ENCODE results near the gene CA4.
A peak's percentile ranks its signal among the peaks of the same experiment; 100 is the strongest.

The CA4 gene

DNA sequence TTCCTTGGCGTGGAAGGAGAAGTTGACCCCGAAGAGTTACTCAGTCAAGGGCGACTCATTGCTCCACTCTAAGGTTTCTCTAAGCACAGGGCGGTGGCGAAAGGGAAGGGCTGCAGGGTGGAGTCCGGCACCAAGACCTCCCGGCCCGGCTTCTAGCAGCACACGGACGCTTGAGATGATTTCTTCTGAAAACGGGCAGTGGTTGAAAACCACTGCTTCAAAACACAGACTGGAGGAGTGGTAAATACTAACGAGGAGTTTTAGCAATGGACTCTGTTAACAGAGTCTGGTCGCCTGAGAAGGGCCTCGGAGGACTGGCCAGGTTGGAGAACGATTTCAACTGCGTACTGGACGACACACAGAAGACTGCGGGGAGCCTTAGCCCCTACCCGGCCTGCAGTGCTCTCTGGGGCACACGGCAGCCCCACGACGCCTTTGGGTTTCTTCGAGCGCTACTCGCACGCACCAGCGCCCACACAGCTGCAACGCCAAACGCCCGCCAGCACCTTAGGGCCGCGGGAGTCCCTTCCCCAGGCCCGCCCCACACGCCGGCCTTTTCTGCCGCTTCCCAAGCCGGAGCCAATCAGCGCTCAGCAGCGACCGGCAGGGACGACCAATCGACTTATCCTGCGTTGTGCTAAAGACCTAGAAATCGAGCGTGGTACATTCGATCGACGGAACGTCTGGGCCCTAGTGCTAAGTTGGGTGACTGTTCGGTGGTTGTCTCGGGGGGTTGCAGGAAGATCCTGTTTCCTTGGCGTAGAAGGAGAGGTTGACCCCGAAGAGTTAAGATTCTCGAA lies 14.4 kb upstream of the CA4 start:
- peak overlapping the region; percentile 82 for H3K4me3 ChIP-seq (ENCODE audit: severe bottlenecking)
- H3K27me3 ChIP-seq (ENCODE audit: insufficient read depth, poor library complexity, severe bottlenecking), result peaks cover 22% of the 10 kb centered on the region
- no peaks in the 10 kb centered on the region for H3K4me1 ChIP-seq (ENCODE audit: insufficient read depth, poor library complexity, severe bottlenecking)
- peak; percentile 96 for ATAC-seq (ENCODE audit: low read depth)
- peak overlapping the region; percentile 17 for H3K27ac ChIP-seq (ENCODE audit: poor library complexity, severe bottlenecking)
- peak; percentile 93 for DNase-seq (ENCODE audit: low spot score)
- H3K36me3 ChIP-seq (ENCODE audit: low read depth), result peaks cover 16% of the 10 kb centered on the region
- TF ChIP-seq, protein P1, sequence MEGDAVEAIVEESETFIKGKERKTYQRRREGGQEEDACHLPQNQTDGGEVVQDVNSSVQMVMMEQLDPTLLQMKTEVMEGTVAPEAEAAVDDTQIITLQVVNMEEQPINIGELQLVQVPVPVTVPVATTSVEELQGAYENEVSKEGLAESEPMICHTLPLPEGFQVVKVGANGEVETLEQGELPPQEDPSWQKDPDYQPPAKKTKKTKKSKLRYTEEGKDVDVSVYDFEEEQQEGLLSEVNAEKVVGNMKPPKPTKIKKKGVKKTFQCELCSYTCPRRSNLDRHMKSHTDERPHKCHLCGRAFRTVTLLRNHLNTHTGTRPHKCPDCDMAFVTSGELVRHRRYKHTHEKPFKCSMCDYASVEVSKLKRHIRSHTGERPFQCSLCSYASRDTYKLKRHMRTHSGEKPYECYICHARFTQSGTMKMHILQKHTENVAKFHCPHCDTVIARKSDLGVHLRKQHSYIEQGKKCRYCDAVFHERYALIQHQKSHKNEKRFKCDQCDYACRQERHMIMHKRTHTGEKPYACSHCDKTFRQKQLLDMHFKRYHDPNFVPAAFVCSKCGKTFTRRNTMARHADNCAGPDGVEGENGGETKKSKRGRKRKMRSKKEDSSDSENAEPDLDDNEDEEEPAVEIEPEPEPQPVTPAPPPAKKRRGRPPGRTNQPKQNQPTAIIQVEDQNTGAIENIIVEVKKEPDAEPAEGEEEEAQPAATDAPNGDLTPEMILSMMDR (IDR thresholded peaks at IDR 0.05; ENCODE audit: poor library complexity, severe bottlenecking), result no peak
- no peaks in the 10 kb centered on the region for H3K9me3 ChIP-seq (ENCODE audit: severe bottlenecking)

DNA sequence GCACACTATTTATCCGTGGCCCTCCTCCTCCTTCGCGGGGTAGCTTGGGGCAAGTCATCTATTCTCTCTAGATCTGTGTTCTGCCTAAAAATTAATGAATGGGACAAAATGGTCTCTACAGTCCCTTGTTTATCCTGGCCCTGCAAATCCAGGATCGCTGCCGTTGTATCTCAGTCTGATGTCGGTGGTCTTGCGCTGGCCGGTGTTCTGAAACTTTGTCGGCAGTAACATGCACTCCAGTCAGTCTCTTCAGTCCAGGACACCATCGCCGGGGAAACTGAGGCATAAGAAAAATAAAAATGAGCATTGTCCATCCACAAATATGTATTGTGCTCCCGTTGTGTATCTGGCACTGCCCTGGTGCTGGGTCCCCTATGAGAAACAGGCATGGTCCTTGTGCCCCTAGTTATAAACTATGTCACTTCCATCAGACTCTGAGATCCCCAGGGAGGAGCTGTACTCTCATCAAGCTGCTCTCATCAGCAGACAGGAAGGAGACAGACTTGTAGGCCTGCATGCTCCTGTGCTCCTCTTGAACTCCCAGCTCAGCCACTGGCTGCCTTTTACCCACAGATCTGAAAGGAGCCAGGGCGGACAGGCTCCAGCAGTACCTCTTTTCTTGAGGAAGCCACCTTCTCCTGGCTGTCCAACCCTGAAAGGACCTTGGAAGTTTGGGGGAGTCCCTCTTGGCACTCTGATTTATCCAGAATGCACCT lies 13.7 kb upstream of the CA4 start:
- DNase-seq (ENCODE audit: low spot score), result peak; percentile 11
- no peak overlapping the region for H3K27ac ChIP-seq (ENCODE audit: poor library complexity, severe bottlenecking)
- peak overlapping the region; percentile 82 for H3K4me3 ChIP-seq (ENCODE audit: severe bottlenecking)
- ATAC-seq (ENCODE audit: low read depth), result no peak
- H3K9me3 ChIP-seq (ENCODE audit: severe bottlenecking), result no peaks in the 10 kb centered on the region
- peaks cover 16% of the 10 kb centered on the region for H3K36me3 ChIP-seq (ENCODE audit: low read depth)
- TF ChIP-seq, protein P1 (IDR thresholded peaks at IDR 0.05; ENCODE audit: poor library complexity, severe bottlenecking), result no peak
- no peaks in the 10 kb centered on the region for H3K4me1 ChIP-seq (ENCODE audit: insufficient read depth, poor library complexity, severe bottlenecking)
- peaks cover 30% of the 10 kb centered on the region for H3K27me3 ChIP-seq (ENCODE audit: insufficient read depth, poor library complexity, severe bottlenecking)

- H3K4me3 ChIP-seq (ENCODE audit: severe bottlenecking), result no peak overlapping the region
- H3K4me1 ChIP-seq (ENCODE audit: insufficient read depth, poor library complexity, severe bottlenecking), result no peaks in the 10 kb centered on the region
- H3K27ac ChIP-seq (ENCODE audit: poor library complexity, severe bottlenecking), result no peak overlapping the region
- no peak for DNase-seq (ENCODE audit: low spot score)
- H3K36me3 ChIP-seq (ENCODE audit: low read depth), result peaks cover 6% of the 10 kb centered on the region
- no peak for ATAC-seq (ENCODE audit: low read depth)
- H3K27me3 ChIP-seq (ENCODE audit: insufficient read depth, poor library complexity, severe bottlenecking), result peaks cover 39% of the 10 kb centered on the region
- TF ChIP-seq, protein P1 (IDR thresholded peaks at IDR 0.05; ENCODE audit: poor library complexity, severe bottlenecking), result no peak
- H3K9me3 ChIP-seq (ENCODE audit: severe bottlenecking), result no peaks in the 10 kb centered on the region
Observed at GRCh38 chr17:60137731-60138130, 12.0 kb upstream of the CA4 start.

- TF ChIP-seq, protein P1 (IDR thresholded peaks at IDR 0.05; ENCODE audit: poor library complexity, severe bottlenecking), result no peak
Observed at GRCh38 chr17:60138769-60139437, 10.9 kb upstream of the CA4 start.

More at GRCh38 chr17:60138769-60139437, 10.9 kb upstream of the CA4 start:
- Histone ChIP-seq H3K9me3 (ENCODE audit: severe bottlenecking) (no peaks in the 10 kb centered on the region), H3K27ac (ENCODE audit: poor library complexity, severe bottlenecking) (no peak overlapping the region), H3K4me1 (ENCODE audit: insufficient read depth, poor library complexity, severe bottlenecking) (no peaks in the 10 kb centered on the region), H3K36me3 (ENCODE audit: low read depth) (no peaks in the 10 kb centered on the region), H3K4me3 (ENCODE audit: severe bottlenecking) (no peak overlapping the region), H3K27me3 (ENCODE audit: insufficient read depth, poor library complexity, severe bottlenecking) (peaks cover 39% of the 10 kb centered on the region)
- no peak for DNase-seq (ENCODE audit: low spot score)
- ATAC-seq (ENCODE audit: low read depth), result no peak

Data from RWPE2 (cell line).